Gastroesophageal sphincter (tissue), 4 donors: ENCODE results near the gene MYO1F. TPM values are rescaled to one million over a fixed set of nuclear protein-coding genes. Genes with fewer than 3 reads are reported as not detected.

Source experiments
- ATAC-seq: fragments of 150-250 bp; one replicate; pipeline ENCODE4 v1.9.1; 2016; ENCODE audit warnings: mild to moderate bottlenecking, moderate library complexity
- H3K27ac ChIP-seq, 4 donors: fragments of 200-600 bp; sonication (generic) in 3 of 4; 1 replicate in 3 of 4; 2 replicates in 1 of 4; pipeline ENCODE4 v1.5.1; 2016 to 2019
- H3K27me3 ChIP-seq: fragments of 200-600 bp; sonication (generic); one replicate; pipeline ENCODE4 v1.5.1; 2019
- H3K36me3 ChIP-seq, 2 donors: fragments of 200-600 bp; sonication (generic); one replicate each; pipeline ENCODE4 v1.5.1; 2019; ENCODE audit warnings: control low read depth in 1 of 2
- H3K4me1 ChIP-seq, 3 donors: fragments of 200-600 bp; sonication (generic); 1 replicate in 2 of 3; 2 replicates in 1 of 3; pipeline ENCODE4 v1.5.1; 2016 to 2019; ENCODE audit warnings: control low read depth in 2 of 3
- H3K4me3 ChIP-seq, 2 donors: fragments of 200-600 bp; sonication (generic); one replicate each; pipeline ENCODE4 v1.5.1; 2019; ENCODE audit warnings: mild to moderate bottlenecking in 1 of 2, moderate library complexity in 1 of 2
- H3K9me3 ChIP-seq, 3 donors: fragments of 200-600 bp; sonication (generic); one replicate each; pipeline ENCODE4 v1.5.1; 2017 to 2019; ENCODE audit warnings: control low read depth in 2 of 3
- CTCF ChIP-seq, 4 experiments: fragments of 200-600 bp in 2 of 4; fragments of 450-650 bp in 2 of 4; sonication (generic) in 1 of 4; IDR thresholded peaks; one replicate each; pipeline ENCODE4 v1.5.1; 2017 to 2019; ENCODE audit warnings: antibody characterized with exemption in 4 of 4, mild to moderate bottlenecking in 2 of 4, moderate library complexity in 2 of 4
- EP300 ChIP-seq: sonication (generic); formaldehyde crosslinking; IDR thresholded peaks from one replicate; pipeline ENCODE4 v1.6.1; 2017; ENCODE audit warnings: antibody characterized with exemption, mild to moderate bottlenecking
- POLR2A ChIP-seq, 2 donors: fragments of 450-650 bp; IDR thresholded peaks; one replicate each; pipeline ENCODE4 v1.6.1; 2017; ENCODE audit warnings: antibody characterized with exemption in 2 of 2, mild to moderate bottlenecking in 2 of 2, moderate library complexity in 1 of 2
- POLR2AphosphoS5 ChIP-seq: sonication (generic); formaldehyde crosslinking; IDR thresholded peaks from one replicate; pipeline ENCODE4 v1.6.1; 2017; ENCODE audit warnings: antibody characterized with exemption
- WGBS, 2 donors: methylation state at CpG; one replicate each; pipeline ENCODE4 v1.1.5; 2018; ENCODE audit warnings: low coverage in 1 of 2; 5-methylcytosine and 5-hydroxymethylcytosine counted together
- total RNA-seq, 4 donors: library from RNA; depleted of rRNA; stranded (reverse); fragments of >200 nt; gene quantifications; one replicate each; pipeline ENCODE4 v1.1.0, GENCODE V29; 2016

The MYO1F gene
- total RNA-seq, 4 donors from 2014 or later = 5.4 to 41.5 (median 10.3) TPM

GRCh38 chr19:8513036-8513686 is 64.1 kb downstream of the MYO1F start:
- H3K27ac ChIP-seq = peak overlapping the region; percentile 94 to 100 (median 98)
- peak overlapping the region; percentile 81 to 85 for H3K4me3 ChIP-seq
- H3K36me3 ChIP-seq = peaks cover 0 to 16% of the 10 kb centered on the region in 2 donors
- ATAC-seq = no peak
- H3K27me3 ChIP-seq = no peaks in the 10 kb centered on the region
- H3K4me1 ChIP-seq = peaks cover 4 to 34% (median 23%) of the 10 kb centered on the region in 3 donors
- WGBS, 2 donors = 20 to 41% methylated on average over 4 to 6 of the region's 19 CpGs
- no peaks in the 10 kb centered on the region for H3K9me3 ChIP-seq
- no peak for TF ChIP-seq CTCF (IDR thresholded peaks at IDR 0.05)
- TF ChIP-seq EP300 = no peak
- TF ChIP-seq POLR2A (IDR thresholded peaks at IDR 0.05) = no peak
- no peak for TF ChIP-seq POLR2AphosphoS5

- no peaks in the 10 kb centered on the region for H3K9me3 ChIP-seq
- no peak overlapping the region for H3K4me3 ChIP-seq
- no peak for ATAC-seq
- H3K36me3 ChIP-seq = peaks cover 0 to 16% of the 10 kb centered on the region in 2 donors
- H3K27me3 ChIP-seq = no peaks in the 10 kb centered on the region
- WGBS, 2 donors = 92 to 100% methylated on average over 1 to 3 of the region's 22 CpGs
- TF ChIP-seq POLR2AphosphoS5 (no peak), POLR2A (IDR thresholded peaks at IDR 0.05) (no peak), EP300 (no peak), CTCF (IDR thresholded peaks at IDR 0.05) (no peak)
- peak overlapping the region in 3 of 4 donors; percentile 98 to 100 (median 99) for H3K27ac ChIP-seq
- peaks cover 4 to 34% (median 23%) of the 10 kb centered on the region in 3 donors for H3K4me1 ChIP-seq
Observed at GRCh38 chr19:8512115-8512967, 64.9 kb downstream of the MYO1F start.

- no peak for ATAC-seq
- Histone ChIP-seq H3K4me3 (no peak overlapping the region), H3K9me3 (no peaks in the 10 kb centered on the region), H3K27ac (peak overlapping the region in 1 of 4 donors; percentile 19), H3K4me1 (peaks cover 4 to 37% (median 23%) of the 10 kb centered on the region in 3 donors), H3K36me3 (peaks cover 0 to 16% of the 10 kb centered on the region in 2 donors), H3K27me3 (no peaks in the 10 kb centered on the region)
- no peak for TF ChIP-seq POLR2A (IDR thresholded peaks at IDR 0.05)
- no peak for TF ChIP-seq POLR2AphosphoS5
- no peak for TF ChIP-seq CTCF (IDR thresholded peaks at IDR 0.05)
- no peak for TF ChIP-seq EP300
- WGBS, 2 donors = no CpG with 5 or more reads among the region's 45 CpGs
Observed at GRCh38 chr19:8511573-8512101, 65.6 kb downstream of the MYO1F start.

GRCh38 chr19:8510589-8511115 is 66.6 kb downstream of the MYO1F start:
- Histone ChIP-seq H3K36me3 (peaks cover 0 to 16% of the 10 kb centered on the region in 2 donors), H3K27me3 (no peaks in the 10 kb centered on the region), H3K9me3 (no peaks in the 10 kb centered on the region), H3K4me3 (no peak overlapping the region), H3K27ac (no peak overlapping the region), H3K4me1 (peaks cover 4 to 47% (median 31%) of the 10 kb centered on the region in 3 donors)
- no peak for ATAC-seq
- WGBS, 2 donors = no CpG with 5 or more reads among the region's 52 CpGs
- no peak for TF ChIP-seq CTCF (IDR thresholded peaks at IDR 0.05)
- TF ChIP-seq POLR2AphosphoS5 = no peak
- TF ChIP-seq EP300 = no peak
- no peak for TF ChIP-seq POLR2A (IDR thresholded peaks at IDR 0.05)
